NT2/D1 (cell line): ENCODE measurements around the gene MYO1F.

Source experiments
- YY1 ChIP-seq: IDR thresholded peaks from 2 replicates; pipeline ENCODE4 v1.6.1; 2011; ENCODE audit not compliant: insufficient read length, insufficient read depth
- ZNF274 ChIP-seq: IDR thresholded peaks from 2 replicates; pipeline ENCODE4 v1.6.1; 2011; ENCODE audit warnings: mild to moderate bottlenecking, low read depth, low read length

GRCh38 chr19:8501981-8502380 lies 75.3 kb downstream of the MYO1F start:
- no peak for TF ChIP-seq YY1
- no peak for TF ChIP-seq ZNF274
